SIG-M5 treated with dmso at 0.1 percent for 504 hours (cell line): ENCODE data around the gene SPOCK1.

Experiments
- DNase-seq: peaks from one replicate; lab custom pipeline; 2025; ENCODE audit not compliant: unreplicated experiment; lab: John Stamatoyannopoulos, UW

SPOCK1 gene

DNA sequence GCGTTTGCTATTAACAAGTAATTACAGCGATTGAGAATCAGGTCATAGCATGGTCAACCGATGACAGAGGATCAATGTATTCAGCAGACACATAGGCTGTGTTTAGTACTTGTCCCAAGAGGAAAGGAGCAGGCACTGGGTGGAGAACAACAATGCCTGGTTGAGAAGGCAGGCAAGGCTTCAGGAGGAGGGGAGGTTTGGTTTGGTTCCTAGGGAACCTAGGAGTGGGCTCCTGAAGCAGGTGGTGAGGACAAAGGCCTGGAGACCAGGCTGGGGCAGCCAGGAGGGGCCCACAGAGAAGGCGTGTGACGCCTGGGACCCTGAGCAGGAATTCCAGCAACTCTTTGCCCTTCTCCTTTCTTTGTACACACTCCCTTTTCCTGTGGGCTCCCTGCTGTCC is 195.6 kb downstream of the SPOCK1 start:
- DNase-seq = no peak

- no peak for DNase-seq
Observed at GRCh38 chr5:137300411-137301240, 198.5 kb downstream of the SPOCK1 start.

- DNase-seq = no peak
Observed at GRCh38 chr5:137296213-137296781, 202.8 kb downstream of the SPOCK1 start.

- no peak for DNase-seq
Observed at GRCh38 chr5:137294604-137295003, 204.5 kb downstream of the SPOCK1 start.

- DNase-seq = no peak
Observed at GRCh38 chr5:137292461-137293027, 206.6 kb downstream of the SPOCK1 start.

DNA sequence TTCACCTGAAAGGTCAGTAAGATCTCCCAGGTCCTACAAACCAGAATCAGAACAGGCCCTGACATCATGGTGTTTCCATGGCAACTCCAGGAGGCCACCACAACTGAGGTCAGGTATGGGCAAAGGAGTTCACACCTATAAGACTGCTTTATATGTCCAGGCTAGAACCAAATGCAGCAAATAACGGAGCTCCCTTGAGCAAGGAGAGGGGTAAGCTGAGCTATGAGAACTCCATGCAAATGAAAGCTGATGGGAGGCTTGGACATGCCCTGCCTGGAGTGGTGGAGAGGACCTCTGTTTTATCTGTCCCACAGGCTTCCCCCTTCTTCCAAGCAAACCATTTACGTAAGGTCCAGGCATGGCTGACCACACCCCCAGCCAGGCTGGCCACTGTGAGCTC is 207.7 kb downstream of the SPOCK1 start:
- no peak for DNase-seq

- DNase-seq = no peak
Observed at GRCh38 chr5:137291031-137291430, 208.1 kb downstream of the SPOCK1 start.

DNA sequence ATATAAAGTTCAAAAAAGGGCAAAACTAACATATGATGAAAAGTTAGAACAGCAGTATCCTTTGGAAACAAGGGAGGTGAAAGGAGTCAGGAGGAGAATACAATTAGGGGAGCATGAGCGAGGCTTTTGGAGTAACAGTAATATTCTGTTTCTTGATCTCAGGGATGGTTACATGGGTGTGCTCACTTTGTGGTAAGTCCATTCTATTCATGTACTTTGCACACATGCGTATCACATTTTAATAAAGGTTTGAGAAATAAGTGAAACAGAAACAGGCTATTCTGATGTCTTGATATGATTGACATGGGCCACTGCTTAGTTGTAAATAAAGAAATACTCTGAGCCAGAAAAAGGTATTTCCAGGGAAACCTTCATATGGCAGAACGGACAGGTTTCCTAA is 208.8 kb downstream of the SPOCK1 start:
- DNase-seq = no peak

GRCh38 chr5:137289856-137290255 is 209.3 kb downstream of the SPOCK1 start:
- DNase-seq = no peak

- DNase-seq = no peak
Observed at GRCh38 chr5:137287569-137287968, 211.6 kb downstream of the SPOCK1 start.

DNA sequence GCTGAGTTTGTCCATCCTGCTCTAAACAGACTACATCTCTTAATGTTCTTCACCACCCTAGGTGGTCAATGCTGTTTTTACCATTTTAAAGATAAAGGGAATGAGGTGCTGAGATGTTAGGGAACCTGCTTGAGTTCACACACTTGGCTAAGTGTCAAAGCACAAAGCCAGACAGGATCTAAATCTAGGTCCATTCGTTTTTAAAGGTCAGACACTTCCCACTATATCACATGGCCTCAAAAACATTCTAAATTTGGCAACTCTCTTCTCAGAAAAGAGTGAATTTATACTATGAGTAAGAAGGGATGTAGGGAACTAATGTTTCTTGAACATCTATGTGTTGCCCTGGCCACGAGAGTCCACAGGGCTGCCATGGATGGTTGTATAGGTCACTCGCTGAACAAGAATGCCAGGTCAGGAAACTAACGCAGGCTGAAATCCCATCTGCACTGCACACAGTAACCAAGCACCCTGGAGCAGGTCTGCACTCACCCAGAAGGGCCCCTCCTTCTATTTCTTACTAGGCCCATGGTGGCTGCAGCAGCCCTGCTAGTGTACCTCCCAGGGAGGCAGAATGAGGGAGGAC is 213.0 kb downstream of the SPOCK1 start:
- DNase-seq = no peak

DNA sequence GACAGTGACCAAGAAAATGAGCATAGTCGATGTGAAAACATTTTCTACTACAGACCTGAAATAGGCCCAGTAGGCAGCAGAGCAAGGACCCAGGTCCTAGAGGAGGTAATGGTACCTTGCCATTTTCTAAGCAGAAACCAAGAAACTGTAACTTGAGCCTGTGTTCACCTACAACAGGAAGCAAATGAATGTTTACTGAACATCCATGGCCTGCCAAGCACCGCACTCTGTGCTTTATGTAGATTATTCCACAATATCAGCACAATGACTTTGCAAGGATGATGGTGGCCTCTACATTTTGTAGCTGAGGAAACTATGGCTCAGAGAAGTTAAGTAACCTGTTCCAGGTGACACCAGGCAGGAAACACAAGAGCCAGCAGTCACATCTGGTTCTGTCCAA is 215.3 kb downstream of the SPOCK1 start:
- no peak for DNase-seq

DNA sequence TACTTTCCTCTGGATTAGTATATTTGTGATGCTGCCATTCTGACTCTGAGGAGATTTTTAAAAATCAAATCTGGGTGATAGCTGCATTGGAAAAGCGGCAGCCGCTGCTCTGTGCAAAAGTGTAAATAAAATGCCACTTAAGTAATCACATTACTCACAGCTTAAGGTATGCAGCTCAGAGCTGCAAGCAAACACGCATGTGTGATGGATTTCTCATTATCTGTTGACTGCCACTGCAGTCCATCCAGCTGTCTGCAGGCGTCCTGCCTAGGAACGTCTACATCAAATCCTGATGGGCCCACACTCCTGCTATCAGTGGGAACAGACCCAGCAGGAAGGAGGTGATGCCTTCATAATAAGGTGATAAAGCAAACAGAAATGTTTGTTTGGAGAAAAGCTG is 216.9 kb downstream of the SPOCK1 start:
- no peak for DNase-seq

DNA sequence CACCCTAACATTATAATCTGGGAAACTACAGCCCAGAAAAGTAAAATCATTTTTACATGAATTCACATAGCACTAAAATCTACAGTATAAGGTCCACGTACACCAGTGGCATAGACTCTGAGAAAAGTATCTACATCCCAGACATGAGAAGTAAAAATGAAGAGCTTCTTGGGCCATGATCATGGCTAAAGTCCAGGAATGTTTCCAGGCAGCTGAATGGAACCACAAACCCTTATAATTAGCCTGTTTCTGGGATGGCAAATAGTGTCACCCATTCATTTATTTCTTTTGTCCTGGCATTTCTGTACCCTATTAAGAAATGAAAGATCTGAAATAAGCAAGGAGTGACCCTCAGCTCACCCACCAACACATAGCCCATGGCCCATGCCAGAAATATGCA is 217.9 kb downstream of the SPOCK1 start:
- no peak for DNase-seq

- DNase-seq = no peak
Observed at GRCh38 chr5:137280656-137281055, 218.5 kb downstream of the SPOCK1 start.

DNA sequence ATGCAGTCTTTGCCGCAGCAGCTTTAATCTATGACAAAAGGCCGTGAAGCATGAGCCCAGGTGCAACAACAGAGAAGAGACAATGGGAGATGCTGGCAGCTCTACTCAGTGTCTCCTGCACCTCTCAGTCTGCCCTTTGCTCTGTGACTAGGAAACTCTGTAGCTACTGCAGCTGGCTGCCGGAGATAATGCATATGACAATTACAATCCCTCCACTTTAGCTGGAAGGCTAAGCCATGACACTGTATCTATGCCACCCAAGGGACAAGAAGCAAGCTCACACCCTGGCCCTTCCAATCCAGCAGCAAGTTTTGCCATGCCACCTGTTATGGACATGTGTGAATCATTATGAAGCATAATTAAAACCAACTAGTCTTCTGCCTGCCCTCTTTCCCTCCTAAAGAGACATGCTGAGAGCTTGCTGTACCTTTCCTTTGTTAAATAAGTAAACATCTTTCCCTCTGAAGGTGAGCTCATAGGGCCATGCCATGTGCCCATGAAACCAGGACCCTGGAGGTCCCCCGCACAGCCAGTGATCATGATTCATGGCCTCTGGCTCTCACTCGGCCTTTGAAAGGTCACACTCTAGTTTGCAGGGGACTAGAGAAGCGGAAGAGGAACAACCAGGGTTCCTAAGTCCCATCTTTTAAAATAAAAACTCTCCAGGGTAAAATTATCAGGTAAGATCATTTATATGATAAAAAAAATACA is 219.4 kb downstream of the SPOCK1 start:
- DNase-seq = no peak

- DNase-seq = no peak
Observed at GRCh38 chr5:137278476-137278875, 220.7 kb downstream of the SPOCK1 start.

- no peak for DNase-seq
Observed at GRCh38 chr5:137275083-137275482, 224.0 kb downstream of the SPOCK1 start.

DNA sequence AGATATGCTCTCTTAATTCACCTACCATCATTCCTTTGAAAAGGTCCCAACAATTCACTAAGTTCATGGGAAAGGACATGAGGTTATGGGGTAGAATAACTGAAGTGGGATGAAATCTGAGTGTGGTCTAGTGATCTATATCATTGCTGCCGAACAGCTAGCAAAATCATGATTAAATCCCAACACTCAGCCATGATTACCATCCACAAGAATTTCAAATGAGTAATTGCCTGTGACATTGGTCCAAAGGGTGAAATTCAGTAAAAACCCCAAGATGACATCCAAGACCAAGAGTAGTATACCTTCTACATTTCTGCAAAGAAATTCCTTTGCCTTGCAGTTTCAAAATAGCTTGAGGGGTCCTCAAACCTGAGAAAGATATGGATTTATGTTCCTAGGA is 225.6 kb downstream of the SPOCK1 start:
- no peak for DNase-seq

- no peak for DNase-seq
Observed at GRCh38 chr5:137272831-137273230, 226.3 kb downstream of the SPOCK1 start.

GRCh38 chr5:137269946-137270345 is 229.2 kb downstream of the SPOCK1 start:
- DNase-seq = no peak
